ENCODE measurements around the gene DENND4C.
"Not testable (repeated sequence)": the region's sequence is repeated elsewhere in the genome, so short reads cannot be mapped to it uniquely, and the experiment has no call there.

DENND4C gene

DNA sequence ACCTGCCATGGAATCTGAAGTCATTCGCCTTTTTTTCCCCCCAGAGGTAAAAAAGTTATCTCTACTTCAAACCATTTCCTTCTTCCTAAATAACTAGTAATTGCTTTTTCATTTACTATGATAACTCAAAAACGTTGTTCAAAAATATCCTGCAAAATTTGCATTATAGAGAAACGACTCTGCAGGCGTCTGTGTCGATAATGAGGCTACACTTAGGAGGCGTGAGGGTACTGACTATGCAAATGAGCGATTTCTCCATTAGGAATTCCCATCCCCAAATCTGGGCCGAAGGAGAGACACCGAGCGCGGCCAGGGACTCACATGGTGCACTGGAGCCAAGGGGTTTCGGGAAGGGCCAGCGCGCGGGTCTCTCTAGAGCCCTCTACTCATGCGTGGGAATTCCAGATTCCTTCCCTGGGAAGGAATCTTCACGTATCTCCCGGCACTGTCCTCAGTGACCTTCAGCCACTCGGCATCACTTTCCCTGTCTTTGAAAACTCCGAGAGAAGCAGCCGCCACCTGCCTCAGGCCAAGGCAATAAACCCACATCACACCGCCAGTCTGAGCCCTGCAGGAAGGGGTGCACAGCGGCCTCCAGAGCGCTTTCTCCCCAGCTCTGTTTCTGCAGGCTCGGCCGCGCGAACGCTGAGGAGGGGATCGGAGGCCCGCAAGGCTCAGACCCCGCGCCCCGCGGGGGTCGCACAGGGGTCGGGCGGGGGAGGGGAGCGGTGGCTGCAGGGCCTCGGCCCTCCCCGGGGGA is 718 bp upstream of the DENND4C start:
- no peak for DNase-seq

DNA sequence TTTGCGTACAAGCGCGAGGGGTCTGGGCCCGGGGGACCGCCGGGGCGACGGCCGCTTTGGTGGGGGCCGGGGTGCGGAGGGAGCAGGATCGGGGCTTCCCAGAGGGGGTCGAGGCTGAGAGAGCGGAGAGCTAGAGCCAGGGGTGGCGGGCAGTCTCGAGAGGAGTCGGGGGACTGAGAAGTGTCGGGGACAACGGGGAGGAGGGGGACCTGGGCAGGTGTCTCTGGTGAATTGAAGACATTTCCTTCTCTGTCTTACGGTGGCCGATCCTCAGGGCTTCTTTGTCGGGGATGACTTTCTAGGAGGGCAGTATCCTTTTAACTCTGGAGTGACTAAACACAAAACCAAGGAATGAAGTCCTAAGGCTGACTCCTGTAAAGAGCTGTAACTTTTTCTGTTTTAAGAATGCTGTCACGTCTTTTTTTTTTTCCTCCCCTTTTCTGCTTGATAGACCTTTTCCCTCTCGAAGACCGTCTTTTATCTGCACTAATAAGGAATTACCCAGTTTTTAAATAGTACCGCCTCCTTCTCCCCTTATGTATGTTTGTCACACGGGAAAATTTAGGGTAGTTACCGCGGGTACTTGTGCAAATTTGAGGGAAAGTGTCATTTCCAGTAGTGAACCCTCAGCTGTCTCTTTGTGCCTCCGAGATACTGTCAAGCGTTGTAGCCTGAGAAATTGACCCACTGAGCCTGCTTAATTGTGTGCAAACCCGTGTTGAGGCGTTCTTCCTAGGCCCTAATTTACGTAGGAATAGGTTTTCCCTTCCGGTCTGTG is 822 bp downstream of the DENND4C start:
- DNase-seq = no peak

DNA sequence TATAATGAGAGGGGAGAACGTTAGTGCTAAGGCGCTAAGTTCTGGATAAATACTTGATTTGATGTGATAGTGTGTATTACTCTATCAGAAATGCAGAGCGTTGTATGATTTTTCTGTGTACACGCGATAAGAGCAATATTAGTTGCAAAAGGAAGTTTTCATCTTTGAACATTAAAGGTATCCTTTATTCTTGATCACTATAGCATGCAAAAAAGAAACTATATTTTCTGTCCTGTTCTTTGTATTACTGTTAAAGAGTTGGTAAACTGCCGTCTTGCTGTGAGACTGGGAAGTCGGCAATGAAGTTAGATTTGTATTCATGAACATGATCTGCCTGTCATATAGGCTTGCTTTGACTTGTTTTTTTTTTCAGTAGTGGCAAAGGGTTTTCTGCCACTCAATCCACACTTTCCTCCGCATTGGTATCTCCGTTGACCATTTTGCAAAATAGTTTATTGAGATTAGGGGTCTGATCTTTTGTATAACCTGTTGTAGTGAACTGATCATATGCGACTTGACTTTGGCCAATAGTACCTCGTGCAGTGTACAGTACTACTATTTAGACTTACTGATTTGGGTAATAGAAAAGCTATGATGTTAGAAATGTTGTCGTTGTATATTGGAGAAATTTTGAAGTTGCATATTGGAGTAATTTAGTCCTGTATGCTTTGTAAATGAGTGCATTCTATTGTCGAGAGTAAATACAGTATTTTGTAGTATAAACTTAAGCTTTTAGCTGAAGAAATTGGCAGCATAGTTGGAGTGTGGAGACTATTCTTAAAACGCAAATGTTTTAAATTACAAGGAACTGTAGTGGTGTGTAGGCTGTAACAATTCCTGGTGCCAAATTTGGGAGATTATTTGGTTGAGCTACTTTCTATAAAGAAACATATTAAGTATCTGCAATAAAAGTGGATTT is 1.7 kb downstream of the DENND4C start:
- no peak for DNase-seq

DNA sequence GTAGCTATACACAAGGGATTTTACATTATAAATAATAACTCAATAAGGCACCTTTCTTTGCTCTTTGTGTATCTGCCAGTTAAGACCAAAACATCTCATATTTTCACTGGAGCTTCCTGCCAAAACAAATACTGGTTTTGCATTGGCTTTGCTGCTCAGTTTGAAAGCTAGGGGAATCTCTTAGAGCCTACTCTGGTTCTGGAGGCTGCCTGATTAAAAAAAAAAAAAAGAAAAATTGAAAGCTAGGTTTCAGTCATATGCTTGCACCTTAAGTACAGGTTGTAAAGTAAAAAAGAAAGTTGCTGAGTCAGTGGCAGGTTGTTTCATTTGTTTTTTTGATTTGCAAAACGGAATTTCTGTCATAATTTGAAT is 2.3 kb downstream of the DENND4C start:
- DNase-seq = no peak

DNA sequence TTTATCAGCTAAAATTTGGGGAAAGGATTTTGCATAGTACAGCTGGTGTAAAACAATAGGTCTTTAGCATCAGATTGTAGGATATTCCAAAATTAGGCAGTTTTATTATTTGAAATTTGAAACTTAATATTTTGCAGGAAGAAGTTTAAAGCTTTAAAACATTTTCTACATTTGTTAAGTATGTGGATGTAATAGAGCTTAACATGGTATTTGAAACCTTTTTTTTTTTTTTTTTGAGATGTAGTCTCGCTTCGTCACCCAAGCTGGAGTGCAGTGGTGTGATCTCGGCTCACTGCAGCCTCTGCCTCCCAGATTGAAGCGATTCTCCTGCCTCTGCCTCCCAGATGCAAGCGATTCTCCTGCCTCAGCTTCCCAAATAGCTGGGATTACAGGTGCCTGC is 2.9 kb downstream of the DENND4C start:
- DNase-seq = no peak

DNA sequence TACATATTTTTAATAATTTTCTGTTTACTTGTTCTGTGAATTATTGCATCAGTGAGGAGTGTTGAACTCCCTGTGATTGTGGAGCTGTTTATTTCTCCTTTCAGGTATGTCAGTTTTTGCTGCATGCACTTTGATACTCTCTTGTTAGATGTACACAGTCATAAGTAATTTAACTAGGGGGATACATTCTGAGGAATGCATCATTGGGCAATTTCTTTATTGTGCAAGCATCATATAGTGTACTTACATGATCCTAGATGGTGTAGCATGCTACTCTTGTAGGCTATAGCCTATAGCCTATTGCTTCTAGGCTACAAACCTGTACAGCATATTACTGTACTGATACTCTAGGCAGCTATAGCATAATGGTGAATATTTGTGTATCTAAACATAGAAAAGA is 9.5 kb downstream of the DENND4C start:
- no peak for DNase-seq

DNA sequence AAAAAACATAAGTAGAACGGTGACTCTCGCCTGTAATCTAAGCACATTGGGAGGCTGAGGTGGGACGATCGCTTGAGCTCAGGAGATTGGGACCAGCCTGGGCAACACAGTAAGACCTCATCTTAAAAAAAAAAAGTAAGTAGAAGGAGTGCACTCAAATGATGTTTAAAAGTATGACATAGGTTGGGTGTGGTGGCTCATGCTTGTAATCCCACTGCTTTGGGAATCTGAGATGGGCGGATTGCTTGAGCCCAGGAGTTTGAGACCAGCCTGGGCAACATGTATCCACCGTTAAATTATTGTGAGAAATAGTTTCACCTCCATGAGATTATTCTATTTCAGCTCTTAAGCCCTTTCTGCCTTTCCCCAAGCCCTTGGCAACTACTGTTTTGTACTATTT is 11.2 kb downstream of the DENND4C start:
- DNase-seq = no peak

DNA sequence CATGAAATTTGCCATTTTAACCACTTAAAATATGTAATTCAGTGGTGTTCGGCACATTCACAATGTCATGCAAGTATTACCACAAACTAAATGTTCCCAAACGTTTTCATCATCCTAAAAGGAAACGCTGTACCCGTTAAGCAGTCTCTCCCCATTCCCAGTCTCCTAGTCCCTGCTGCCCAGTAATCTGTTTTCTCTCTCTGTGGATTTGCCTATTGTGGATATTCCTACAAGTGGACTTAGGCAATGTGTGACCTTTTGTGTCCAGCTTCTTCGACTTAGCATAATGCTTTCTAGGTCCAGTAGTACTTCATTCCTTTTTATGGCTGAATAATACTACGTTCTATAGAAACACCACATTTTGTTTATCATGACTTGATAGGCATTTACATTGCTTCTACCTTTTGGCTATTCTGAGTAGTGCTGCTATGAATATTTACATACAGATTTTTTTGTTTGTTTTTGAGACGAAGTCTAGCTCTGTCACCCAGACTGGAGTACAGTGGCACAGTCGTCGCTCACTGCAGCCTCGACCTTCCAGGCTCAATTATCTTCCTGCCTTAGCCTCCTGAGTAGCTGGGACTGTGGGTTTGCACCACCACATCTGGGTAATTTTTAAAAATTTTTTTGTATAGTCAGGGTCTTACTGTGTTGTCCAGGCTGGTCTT is 13.0 kb downstream of the DENND4C start:
- no peak for DNase-seq

DNA sequence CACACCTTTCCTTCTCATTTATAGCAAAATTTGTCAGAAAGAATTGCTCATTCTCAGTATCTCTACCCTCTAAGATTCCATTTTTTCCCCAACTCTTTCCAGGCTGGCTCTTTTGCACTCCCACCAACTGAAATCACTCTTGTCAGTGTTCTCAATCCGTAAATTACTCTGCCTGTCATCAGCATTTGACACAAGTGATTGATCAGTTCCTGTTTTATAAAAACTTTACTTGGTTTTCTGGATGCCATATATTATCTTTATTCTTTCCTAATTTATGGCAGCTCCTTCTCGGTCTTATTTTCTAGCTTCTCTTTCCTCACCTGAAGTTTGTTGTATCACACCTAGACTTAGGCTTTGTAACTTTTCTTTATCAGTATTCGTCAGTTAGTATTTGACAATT is 16.4 kb downstream of the DENND4C start:
- DNase-seq = no peak

DNA sequence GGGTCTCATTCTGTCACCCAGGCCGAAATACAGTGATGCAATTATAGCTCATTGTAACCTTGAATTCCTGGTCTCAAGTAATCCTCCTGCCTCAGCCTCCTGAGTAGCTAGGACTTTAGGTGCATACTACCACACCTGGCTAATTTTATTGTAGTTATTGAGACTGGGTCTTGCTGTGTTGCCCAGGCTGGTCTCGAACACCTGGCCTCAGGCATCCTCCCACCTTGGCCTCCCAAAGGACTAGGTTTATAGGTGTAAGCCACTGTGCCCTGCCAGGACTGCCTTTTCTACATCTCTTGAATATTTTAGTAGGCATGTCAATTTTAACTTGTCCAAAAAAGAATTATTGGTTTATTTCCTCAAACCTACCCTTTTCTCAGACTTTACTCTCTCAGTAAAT is 16.9 kb downstream of the DENND4C start:
- DNase-seq = no peak

DNA sequence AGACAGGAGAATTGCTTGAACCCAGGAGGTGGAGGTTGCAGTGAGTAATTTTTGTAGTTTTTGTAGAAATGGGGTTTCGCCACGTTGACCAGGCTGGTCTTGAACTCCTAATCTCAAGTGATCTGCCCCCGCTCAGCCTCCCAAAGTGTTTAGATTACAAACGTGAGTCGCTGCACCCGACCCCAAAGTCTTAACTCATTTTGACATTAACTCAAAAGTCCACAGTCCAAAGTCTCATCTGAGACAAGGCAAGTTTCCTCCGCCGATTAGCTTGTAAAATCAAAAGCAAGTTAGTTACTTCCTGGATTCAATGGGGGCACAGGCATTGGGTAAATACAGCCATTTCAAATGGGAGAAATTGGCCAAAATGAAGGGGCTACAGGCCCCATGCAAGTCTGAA is 19.9 kb downstream of the DENND4C start:
- DNase-seq = not testable (repeated sequence)

DNA sequence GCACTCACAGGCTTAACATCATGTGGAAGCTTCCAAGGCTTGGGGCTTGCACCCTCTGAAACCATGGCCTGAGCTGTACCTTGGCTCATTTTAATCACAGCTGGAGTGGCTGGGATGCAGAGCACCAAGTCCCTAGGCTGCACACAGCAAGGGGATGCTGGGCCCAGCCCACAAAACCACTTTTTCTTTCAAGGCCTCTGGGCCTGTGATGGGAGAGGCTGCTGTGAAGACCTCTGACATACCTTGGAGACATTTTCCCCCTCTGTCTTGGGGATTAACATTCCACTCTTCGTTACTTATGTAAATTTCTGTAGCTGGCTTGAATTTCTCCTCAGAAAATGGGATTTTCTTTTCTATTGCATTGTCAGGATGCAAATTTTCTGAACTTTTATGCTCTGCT is 20.7 kb downstream of the DENND4C start:
- DNase-seq = not testable (repeated sequence)

DNA sequence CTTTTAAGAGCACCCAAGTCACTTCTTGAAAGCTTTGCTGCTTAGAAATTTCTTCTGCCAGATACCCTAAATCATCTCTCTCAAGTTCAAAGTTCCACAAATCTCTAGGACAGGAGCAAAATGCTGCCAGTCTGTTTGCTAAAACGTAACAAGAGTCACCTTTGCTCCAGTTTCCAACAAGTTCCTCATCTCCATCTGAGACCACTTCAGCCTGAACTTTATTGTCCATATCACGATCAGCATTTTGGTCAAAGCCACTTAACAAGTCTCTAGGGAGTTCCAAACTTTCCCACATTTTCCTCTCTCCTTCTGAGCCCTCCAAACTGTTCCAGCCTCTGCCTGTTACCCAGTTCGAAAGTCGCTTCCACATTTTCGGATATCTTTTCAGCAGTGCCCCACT is 21.1 kb downstream of the DENND4C start:
- not testable (repeated sequence) for DNase-seq

DNA sequence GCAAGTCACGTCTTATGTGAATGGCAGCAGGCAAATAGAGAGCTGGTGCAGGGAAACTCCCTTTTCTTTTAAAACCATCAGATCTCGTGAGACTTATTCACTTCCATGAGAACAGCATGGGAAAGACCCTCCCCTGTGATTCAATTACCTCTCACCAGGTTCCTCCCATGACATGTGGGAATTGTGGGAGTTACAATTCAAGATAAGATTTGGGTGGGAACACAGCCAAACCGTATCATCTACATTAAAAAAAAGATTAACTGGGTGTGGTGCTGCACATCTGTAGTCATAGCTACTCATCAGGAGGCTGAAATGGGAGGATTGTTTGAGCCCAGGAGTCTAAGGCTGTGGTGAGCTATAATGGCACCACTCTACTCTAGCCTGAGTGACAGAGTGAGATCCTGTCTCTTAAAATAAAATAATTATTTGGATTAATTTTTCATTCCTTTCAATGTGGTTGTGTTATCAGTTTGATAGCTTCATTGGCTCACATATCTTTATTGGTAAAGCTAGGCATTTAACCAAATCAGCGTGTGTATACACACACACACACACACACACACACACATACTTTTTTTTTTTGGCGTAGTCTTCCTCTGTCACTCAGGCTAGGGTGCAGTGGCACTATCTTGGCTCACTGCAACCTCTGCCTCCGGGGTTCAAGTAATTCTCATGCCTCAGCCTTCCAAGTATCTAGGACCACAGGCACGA is 21.8 kb downstream of the DENND4C start:
- no peak for DNase-seq

DNA sequence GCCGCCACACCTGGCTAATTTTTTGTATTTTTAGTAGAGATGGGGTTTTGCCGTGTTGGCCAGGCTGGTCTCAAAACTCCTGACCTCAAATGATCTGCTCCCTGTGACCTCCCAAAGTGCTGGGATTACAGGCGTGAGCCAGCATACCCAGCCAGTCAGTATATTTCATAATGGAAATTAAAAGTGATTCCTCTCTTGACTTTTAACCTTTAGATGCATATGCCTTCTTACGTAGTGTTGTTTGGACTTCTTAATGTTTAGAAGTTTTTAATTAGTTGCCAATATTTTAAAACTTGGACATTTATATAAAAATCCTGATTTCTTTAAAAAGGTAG is 22.4 kb downstream of the DENND4C start:
- no peak for DNase-seq

DNA sequence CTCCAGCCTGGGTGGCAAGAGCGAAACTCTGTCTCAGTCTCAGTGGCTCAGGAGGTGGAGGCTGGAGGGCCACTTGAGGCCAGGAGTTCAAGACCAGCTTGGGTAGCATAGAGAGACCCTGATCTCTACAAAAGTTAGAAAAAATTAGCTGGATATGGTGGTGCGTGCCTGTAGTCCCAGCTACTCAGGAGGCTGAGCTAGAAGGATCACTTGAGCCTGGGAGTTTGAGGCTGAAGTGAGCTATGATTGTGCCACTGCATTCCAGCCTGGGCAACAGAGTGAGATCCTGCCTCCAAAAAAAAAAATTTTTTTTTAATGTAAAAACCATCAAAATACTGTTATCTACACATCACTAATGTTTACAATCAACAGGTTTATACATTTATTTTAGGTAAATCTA is 24.6 kb downstream of the DENND4C start:
- no peak for DNase-seq

DNA sequence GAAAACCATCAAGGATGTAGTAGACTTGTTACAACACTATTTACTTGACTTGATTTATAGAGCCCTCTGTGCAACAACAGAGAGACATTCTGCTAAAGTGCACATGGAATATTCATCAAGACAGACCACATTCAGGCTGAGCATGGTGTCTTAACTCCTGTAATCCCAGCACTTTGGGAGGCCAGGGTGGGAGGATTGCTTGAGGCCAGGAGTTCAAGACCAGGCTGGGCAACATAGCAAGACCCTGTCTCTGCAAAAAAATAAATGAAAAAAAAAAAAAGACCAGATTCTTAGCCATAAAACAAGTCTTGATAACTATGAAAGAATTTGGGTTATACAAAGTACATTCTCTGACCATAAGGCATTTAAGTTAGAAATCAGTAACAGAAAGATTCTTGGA is 25.3 kb downstream of the DENND4C start:
- DNase-seq = no peak

DNA sequence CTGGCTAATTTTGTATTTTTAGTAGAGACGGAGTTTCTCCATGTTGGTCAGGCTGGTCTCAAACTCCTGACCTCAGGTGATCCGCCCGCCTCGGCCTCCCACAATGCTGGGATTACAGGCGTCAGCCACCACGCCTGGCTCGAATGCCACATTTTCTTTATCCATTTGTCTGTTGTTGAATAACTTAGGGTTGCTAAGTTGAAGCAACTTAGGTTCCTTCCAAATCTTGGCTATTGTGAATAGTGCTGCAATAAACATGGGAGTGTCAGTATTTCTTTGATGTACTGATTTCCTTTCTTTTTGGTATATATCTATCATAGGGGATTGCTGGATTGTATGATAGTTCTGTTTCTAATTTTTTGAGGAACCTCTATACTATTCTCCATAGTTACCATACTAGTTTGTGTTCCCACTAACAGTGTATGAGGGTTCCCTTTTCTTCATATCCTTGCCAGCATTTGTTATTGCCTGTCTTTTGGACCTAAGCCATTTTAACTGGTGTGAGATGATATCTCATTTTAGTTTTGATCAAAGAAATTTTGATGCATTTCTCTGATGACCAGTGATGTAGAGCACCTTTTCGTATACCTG is 29.3 kb downstream of the DENND4C start:
- DNase-seq = not testable (repeated sequence)

DNA sequence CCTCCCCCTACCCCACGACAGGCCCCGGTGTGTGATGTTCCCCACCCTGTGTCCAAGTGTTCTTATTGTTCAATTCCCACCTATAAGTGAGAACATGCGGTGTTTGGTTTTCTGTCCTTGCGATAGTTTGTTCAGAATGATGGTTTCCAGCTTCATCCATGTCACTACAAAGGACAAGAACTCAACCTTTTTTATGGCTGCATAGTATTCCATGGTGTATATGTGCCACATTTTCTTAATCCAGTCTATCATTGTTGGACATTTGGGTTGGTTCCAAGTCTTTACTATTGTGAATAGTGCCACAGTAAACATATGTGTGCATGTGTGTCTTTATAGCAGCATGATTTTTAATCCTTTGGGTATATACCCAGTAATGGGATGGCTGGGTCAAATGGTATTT is 35.1 kb downstream of the DENND4C start:
- not testable (repeated sequence) for DNase-seq

DNA sequence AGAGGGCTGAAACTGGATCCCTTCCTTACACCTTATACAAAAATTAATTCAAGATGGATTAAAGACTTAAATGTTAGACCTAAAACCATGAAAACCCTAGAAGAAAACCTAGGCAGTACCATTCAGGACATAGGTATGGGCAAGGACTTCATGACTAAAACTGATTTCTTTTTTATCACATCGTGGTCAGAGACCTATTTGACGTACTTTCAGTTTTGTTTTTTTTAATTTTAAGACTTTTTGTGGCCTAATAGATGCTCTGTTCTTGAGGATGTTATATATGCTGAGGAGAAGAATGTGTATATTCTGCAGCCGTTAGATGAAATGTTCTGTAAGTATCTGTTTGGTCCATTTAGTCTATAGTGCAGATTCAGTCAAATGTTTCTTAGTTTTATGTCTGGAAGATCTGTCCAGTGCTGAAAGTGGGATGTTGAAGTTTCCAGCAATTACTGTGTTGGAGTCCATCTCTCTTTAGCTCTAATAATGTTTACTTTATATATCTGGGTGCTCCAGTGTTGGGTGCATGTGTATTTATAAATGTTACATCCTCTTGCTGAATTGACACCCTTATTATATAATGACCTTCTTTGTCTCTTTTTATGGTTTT is 36.4 kb downstream of the DENND4C start:
- DNase-seq = not testable (repeated sequence)

DNA sequence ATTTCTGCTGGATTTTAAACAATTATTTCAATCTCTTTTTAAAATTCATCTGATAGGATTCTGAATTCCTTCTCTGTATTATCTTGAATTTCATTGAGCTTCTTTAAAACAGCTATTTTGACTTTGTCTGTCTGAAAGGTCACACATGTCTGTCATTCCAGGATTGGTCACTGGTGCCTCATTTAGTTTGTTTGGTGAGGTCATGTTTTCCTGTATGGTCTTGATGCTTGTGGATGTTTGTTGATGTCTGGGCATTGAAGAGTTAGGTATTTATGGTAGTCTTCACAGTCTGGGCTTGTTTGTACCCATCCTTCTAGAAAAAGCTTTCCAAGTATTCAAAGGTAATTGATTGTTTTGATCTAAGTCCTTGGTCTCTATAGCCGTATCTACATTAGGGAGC is 39.1 kb downstream of the DENND4C start:
- DNase-seq = no peak

Measured in NCI-H524 treated with DMSO at 0.1 percent for 48 hours (cell line).